Measurements from ENCODE around the gene PRDX4.
"Not testable (repeated sequence)": the region's sequence is repeated elsewhere in the genome, so short reads cannot be mapped to it uniquely, and the experiment has no call there.

The PRDX4 gene

GRCh38 chrX:23676486-23676885 lies 9.2 kb downstream of the PRDX4 start:
- DNase-seq: not testable (repeated sequence)

- DNase-seq: no peak
These were observed 24.9 kb downstream of the PRDX4 start for GRCh38 chrX:23692166-23692565.

- peak; percentile 62 for DNase-seq
These were observed 27.3 kb downstream of the PRDX4 start for GRCh38 chrX:23694606-23695005.

- peak; percentile 19 for DNase-seq
These were observed 32.4 kb downstream of the PRDX4 start for GRCh38 chrX:23699636-23700194.

- no peak for DNase-seq
These were observed 37.4 kb downstream of the PRDX4 start for GRCh38 chrX:23704673-23705206.

GRCh38 chrX:23705235-23705634 lies 37.9 kb downstream of the PRDX4 start:
- no peak for DNase-seq

GRCh38 chrX:23720117-23720677 lies 52.9 kb downstream of the PRDX4 start:
- DNase-seq: no peak

- no peak for DNase-seq
These were observed 58.9 kb downstream of the PRDX4 start for GRCh38 chrX:23726191-23726590.

GRCh38 chrX:23727206-23727605 lies 59.9 kb downstream of the PRDX4 start:
- DNase-seq: no peak

GRCh38 chrX:23729214-23729613 lies 61.9 kb downstream of the PRDX4 start:
- no peak for DNase-seq

GRCh38 chrX:23731951-23732350 lies 64.7 kb downstream of the PRDX4 start:
- DNase-seq: no peak

GRCh38 chrX:23732704-23733103 lies 65.4 kb downstream of the PRDX4 start:
- no peak for DNase-seq
